Mammary epithelial cell (primary cell): ENCODE data around the gene SHROOM4.

Experiments used
- CTCF ChIP-seq, 2 donors: IDR thresholded peaks in 1 of 2; conservative IDR thresholded peaks in 1 of 2; 2 replicates each; pipeline ENCODE4 v1.5.1; 2011 to 2012; ENCODE audit warnings: inconsistent platforms in 2 of 2, low read length in 2 of 2, mild to moderate bottlenecking in 2 of 2, control low read depth in 1 of 2, low read depth in 1 of 2; ENCODE audit not compliant: insufficient read depth in 1 of 2; ENCODE audit errors: extremely low read depth in 1 of 2
- EZH2 ChIP-seq: IDR thresholded peaks from 2 replicates; pipeline ENCODE4 v1.6.1; 2012; ENCODE audit warnings: low read length, inconsistent platforms, borderline replicate concordance

DNA sequence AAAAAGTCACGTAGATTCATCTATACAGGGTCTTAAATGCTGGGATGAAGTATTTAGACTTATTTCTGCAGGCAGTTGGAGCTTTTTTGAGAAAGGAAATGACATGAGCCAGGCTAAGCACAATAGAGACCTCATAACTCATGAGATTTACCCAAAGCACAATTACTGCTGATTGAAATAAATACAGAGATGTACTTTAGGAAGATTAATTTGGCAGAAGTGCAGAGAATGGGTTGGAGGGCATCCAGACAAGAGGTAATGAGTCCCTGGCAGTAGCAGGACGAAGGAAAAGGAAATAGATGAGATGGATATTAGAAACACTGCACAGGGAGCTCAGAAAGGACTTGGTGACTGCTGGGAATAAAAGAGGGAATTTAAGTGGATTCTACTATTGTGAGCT lies 129.1 kb downstream of the SHROOM4 start:
- TF ChIP-seq CTCF (conservative IDR thresholded peaks at IDR 0.05 in 1 of 2, IDR thresholded peaks at IDR 0.05 in 1 of 2; ENCODE audit: extremely low read depth in 1 of 2, insufficient read depth in 1 of 2, low read depth in 1 of 2, low read length in 2 of 2) (no peak), EZH2 (no peak)
